Parietal lobe (tissue), 2 donors: ENCODE data around the gene COG3. TPM values are rescaled to one million over a fixed set of nuclear protein-coding genes. Genes with fewer than 3 reads are reported as not detected.

Experiments
- small RNA-seq: library from RNA; depleted of rRNA; stranded (forward); fragments of <200 nt; gene quantifications from one replicate; pipeline ENCODE3, GENCODE V24; 2014; ENCODE audit warnings: low replicate concordance
- total RNA-seq: library from RNA; depleted of rRNA; stranded (reverse); fragments of >200 nt; gene quantifications from one replicate; pipeline ENCODE4 v1.2.3, GENCODE V29; 2014

The COG3 gene, protein sequence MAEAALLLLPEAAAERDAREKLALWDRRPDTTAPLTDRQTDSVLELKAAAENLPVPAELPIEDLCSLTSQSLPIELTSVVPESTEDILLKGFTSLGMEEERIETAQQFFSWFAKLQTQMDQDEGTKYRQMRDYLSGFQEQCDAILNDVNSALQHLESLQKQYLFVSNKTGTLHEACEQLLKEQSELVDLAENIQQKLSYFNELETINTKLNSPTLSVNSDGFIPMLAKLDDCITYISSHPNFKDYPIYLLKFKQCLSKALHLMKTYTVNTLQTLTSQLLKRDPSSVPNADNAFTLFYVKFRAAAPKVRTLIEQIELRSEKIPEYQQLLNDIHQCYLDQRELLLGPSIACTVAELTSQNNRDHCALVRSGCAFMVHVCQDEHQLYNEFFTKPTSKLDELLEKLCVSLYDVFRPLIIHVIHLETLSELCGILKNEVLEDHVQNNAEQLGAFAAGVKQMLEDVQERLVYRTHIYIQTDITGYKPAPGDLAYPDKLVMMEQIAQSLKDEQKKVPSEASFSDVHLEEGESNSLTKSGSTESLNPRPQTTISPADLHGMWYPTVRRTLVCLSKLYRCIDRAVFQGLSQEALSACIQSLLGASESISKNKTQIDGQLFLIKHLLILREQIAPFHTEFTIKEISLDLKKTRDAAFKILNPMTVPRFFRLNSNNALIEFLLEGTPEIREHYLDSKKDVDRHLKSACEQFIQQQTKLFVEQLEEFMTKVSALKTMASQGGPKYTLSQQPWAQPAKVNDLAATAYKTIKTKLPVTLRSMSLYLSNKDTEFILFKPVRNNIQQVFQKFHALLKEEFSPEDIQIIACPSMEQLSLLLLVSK
- 77.3 TPM for total RNA-seq

DNA sequence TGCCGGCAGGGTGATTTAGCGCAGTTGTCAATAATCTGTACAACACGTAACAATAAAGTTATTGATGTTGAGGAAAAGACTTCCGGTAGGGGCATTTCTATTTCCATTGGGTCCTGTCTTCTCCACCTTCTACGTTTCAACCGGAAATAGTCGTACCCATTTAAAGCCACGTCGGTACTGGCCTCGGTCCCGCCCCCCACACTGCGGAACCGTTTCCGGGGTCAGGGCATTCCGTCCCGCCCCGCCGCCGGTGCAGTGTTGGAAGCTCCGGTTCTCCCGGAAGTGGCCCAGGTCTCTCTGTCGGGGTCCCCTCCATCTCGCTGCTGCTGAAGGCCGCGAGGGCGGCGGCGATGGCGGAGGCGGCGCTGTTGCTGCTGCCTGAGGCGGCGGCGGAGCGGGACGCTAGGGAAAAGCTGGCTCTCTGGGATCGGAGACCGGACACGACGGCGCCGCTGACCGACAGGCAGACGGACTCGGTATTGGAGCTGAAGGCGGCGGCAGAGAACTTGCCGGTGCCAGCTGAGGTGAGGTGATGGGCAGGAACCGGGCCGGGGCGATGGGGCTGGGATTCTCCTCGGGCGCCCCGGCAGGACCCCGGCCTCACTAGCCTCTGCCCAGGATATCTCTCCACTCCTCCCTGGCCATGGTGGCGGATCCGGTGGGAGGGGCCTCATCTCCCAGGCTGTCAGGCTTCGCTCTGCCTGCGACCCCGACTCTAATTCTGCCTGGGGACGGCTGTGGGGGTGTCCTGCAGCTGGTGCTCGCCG lies at the start of gene COG3:
Gene COG3 (plus strand): TSS at position 253 of the 767 bp plus-strand sequence. CDS start 98 bp downstream, at position 351.

DNA sequence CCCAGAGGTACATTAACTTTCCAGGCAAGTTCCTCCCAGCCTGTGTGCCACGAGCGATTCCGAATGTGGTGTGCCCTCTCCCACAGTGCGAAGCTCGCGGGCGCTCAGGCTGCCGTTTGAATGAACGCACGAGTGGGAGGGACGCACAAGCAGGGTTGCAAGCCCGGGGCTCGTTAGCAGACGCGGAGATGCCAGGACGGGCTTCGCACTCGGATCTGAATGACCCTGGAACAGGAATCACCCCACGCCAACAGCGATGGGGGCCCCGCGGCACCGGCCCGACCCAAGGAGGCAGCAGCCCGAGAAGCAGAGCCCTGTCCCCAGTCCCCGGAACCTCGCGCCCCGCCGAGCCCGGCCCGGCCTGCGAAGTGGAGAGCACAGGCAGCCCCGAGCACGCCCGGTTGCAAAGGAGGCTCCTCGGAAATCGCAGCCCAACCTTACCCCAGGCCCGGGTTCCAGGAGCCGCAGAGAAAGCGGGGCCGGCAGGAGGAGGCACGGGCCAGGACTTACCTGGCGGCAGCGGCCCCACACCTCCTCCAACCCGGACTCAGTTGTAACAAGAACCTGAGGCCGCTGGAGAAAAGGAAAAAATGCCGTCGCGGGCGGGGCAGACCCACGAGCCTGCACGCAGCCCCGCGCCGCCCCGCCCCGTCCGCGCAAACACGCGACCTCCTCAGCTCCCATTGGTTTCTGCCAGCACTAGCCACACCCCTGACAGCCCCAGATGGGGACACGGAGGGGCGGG lies 46.8 kb upstream of the COG3 start, which contains the start of gene SLC25A30:
Gene SLC25A30 (minus strand): TSS at position 584 of the 745 bp plus-strand sequence. CDS start 6,948 bp downstream, outside the sequence.

Small RNA genes within 50 kb of the gene (small RNA-seq; reads per million reads assigned to genes)
- gene RNA5SP27 (not detected), gene TIMM9P3 (not detected)

Other genes with a start within 250 kb of the COG3 start
- gene TPT1, start 123.8 kb upstream of the COG3 start, total RNA-seq, result 1,320 TPM
- gene SLC25A30, start 46.6 kb upstream of the COG3 start, total RNA-seq, result 8.5 TPM
- gene ERICH6B, start 150.8 kb downstream of the COG3 start, total RNA-seq, result not detected
- not detected for gene CBY2, start 237.4 kb downstream of the COG3 start, total RNA-seq